NCI-H526 treated with DMSO at 0.1 percent for 48 hours (cell line): Measurements from ENCODE around the gene PROM1.

Experiments
- DNase-seq: peaks from one replicate; lab custom pipeline; 2025; lab: John Stamatoyannopoulos, UW

The PROM1 gene

GRCh38 chr4:15938640-15939039 lies 145.2 kb downstream of the PROM1 start, which contains the start of gene FGFBP1:
Gene FGFBP1 (minus strand): TSS chr4:15938740. CDS start chr4:15936632, 2,108 bp downstream.
- no peak for DNase-seq

GRCh38 chr4:15938182-15938581 lies 145.6 kb downstream of the PROM1 start:
- no peak for DNase-seq

- no peak for DNase-seq
These were observed 147.3 kb downstream of the PROM1 start for GRCh38 chr4:15936495-15936894.

GRCh38 chr4:15935504-15936402 lies 148.1 kb downstream of the PROM1 start:
- no peak for DNase-seq

GRCh38 chr4:15934259-15934658 lies 149.6 kb downstream of the PROM1 start:
- DNase-seq, result no peak

- DNase-seq, result no peak
These were observed 152.2 kb downstream of the PROM1 start for GRCh38 chr4:15931451-15932210.

GRCh38 chr4:15930314-15930713 lies 153.5 kb downstream of the PROM1 start:
- no peak for DNase-seq

GRCh38 chr4:15929540-15929939 lies 154.3 kb downstream of the PROM1 start:
- no peak for DNase-seq

GRCh38 chr4:15928883-15929282 lies 154.9 kb downstream of the PROM1 start:
- DNase-seq, result no peak

GRCh38 chr4:15926486-15926885 lies 157.3 kb downstream of the PROM1 start:
- DNase-seq, result no peak

GRCh38 chr4:15925830-15926229 lies 158.0 kb downstream of the PROM1 start:
- no peak for DNase-seq

- no peak for DNase-seq
These were observed 162.3 kb downstream of the PROM1 start for GRCh38 chr4:15921592-15921932.

- DNase-seq, result no peak
These were observed 162.9 kb downstream of the PROM1 start for GRCh38 chr4:15920723-15921591.

- DNase-seq, result no peak
These were observed 165.2 kb downstream of the PROM1 start for GRCh38 chr4:15918484-15919129.
